Bronchial epithelial cell (primary cell): ENCODE results near the gene CARNS1. TPM values are rescaled to one million over a fixed set of nuclear protein-coding genes. Genes with fewer than 3 reads are reported as not detected.
A peak's percentile ranks its signal among the peaks of the same experiment; 100 is the strongest.

Source experiments
- DNase-seq: peaks from one replicate; pipeline ENCODE4 v3.0.0-alpha.2; 2010; ENCODE audit warnings: low read depth
- FAIRE-seq: peaks from 2 replicates; lab custom pipeline; 2011; peaks lifted over from hg19 to GRCh38; lab: Jason Lieb, UNC
- H3K27me3 ChIP-seq: 2 replicates; pipeline ENCODE4 v1.5.1; 2011; ENCODE audit warnings: low read length; ENCODE audit not compliant: control insufficient read depth, insufficient read depth
- H3K36me3 ChIP-seq: 2 replicates; pipeline ENCODE4 v1.5.1; 2011; ENCODE audit warnings: low read length; ENCODE audit not compliant: control insufficient read depth, insufficient read depth
- H3K4me3 ChIP-seq: 2 replicates; pipeline ENCODE4 v1.5.1; 2011; ENCODE audit warnings: mild to moderate bottlenecking, low read depth, low read length, control low read depth
- CTCF ChIP-seq: IDR thresholded peaks from 2 replicates; pipeline ENCODE4 v1.5.1; 2011; ENCODE audit warnings: mild to moderate bottlenecking, moderate library complexity, low read length, control low read depth, inconsistent platforms; ENCODE audit not compliant: insufficient read depth, severe bottlenecking
- total RNA-seq: library from RNA; depleted of rRNA; stranded (reverse); fragments of >200 nt; gene quantifications from 2 replicates; pipeline ENCODE4 v1.2.1, GENCODE V29; 2014

CARNS1 gene
- total RNA-seq, 1 donor from 2014 or later = under 0.01 TPM

- FAIRE-seq (no peak), DNase-seq (no peak)
- H3K27me3 ChIP-seq = no peaks in the 10 kb centered on the region
- TF ChIP-seq CTCF = no peak
- peaks cover 7% of the 10 kb centered on the region for H3K36me3 ChIP-seq
- no peak overlapping the region for H3K4me3 ChIP-seq
Observed at GRCh38 chr11:67466367-67466766, 50.9 kb downstream of the CARNS1 start.

GRCh38 chr11:67466962-67467771 is 51.7 kb downstream of the CARNS1 start:
- H3K36me3 ChIP-seq = peaks cover 7% of the 10 kb centered on the region
- FAIRE-seq = no peak
- H3K4me3 ChIP-seq = peak overlapping the region; percentile 90
- no peaks in the 10 kb centered on the region for H3K27me3 ChIP-seq
- no peak for TF ChIP-seq CTCF
- DNase-seq = no peak

- TF ChIP-seq CTCF = no peak
- peaks cover 7% of the 10 kb centered on the region for H3K36me3 ChIP-seq
- DNase-seq (peak; percentile 86), FAIRE-seq (no peak)
- H3K27me3 ChIP-seq = no peaks in the 10 kb centered on the region
- H3K4me3 ChIP-seq = peak overlapping the region; percentile 90
Observed at GRCh38 chr11:67468056-67468455, 52.6 kb downstream of the CARNS1 start.

GRCh38 chr11:67468456-67468758 is 52.9 kb downstream of the CARNS1 start:
- H3K27me3 ChIP-seq = no peaks in the 10 kb centered on the region
- peaks cover 7% of the 10 kb centered on the region for H3K36me3 ChIP-seq
- FAIRE-seq = no peak
- TF ChIP-seq CTCF = no peak
- peak overlapping the region; percentile 90 for H3K4me3 ChIP-seq
- DNase-seq = no peak

- peak; percentile 55 for TF ChIP-seq CTCF
- DNase-seq (peak; percentile 61), FAIRE-seq (no peak)
- Histone ChIP-seq H3K36me3 (peaks cover 7% of the 10 kb centered on the region), H3K27me3 (no peaks in the 10 kb centered on the region), H3K4me3 (peak within 1 kb of the TSS; percentile 90)
Observed at GRCh38 chr11:67468759-67469507, 53.5 kb downstream of the CARNS1 start, which contains the start of gene TMEM134. Gene TMEM134, minus strand, starts transcription at chr11:67469251. Its CDS starts 59 bp downstream, at chr11:67469192.
